ENCODE measurements around the gene ATG4B. TPM values are rescaled to one million over a fixed set of nuclear protein-coding genes. Genes with fewer than 3 reads are reported as not detected.
"Not testable (repeated sequence)": the region's sequence is repeated elsewhere in the genome, so short reads cannot be mapped to it uniquely, and the experiment has no call there.

Gene ATG4B
- total and polyA plus RNA-seq, 10 donors, result 31.1 to 114 (median 87.7) TPM

DNA sequence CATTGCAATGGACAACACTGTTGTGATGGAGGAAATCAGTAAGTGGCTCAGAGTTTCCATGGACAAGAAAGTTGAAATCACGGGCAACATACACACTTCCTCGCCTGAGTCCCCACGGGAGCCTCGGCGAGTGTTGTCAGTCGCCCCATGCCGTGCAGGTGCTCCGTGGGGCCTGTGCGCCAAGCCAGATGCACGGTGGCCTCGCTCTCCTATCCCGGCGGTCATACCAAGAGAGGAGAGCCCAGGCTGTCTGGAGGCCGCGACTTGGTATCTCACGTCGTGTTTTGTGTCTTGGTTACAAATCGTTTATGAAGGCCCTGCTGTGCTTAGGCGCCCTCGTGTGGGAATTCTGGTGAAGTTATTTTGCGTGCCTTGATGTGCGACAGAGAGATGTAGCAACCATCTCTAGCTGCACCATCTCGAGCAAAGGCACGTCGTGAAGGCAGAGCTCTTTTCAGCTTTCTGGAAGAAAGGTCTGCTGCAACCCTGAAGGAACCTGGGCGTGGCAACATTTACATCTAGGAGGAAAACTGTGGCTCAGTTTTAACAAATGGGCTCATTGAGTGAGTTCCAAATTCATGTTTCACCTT, 21.8 kb downstream of the ATG4B start:
- WGBS, 5 donors, result 68 to 77% (median 72%) methylated on average over 14 to 26 of the region's 26 CpGs
- Histone ChIP-seq H3K36me3 (peaks cover 6 to 95% (median 65%) of the 10 kb centered on the region in 6 donors), H3K4me1 (no peaks in the 10 kb centered on the region), H3K9me3 (no peaks in the 10 kb centered on the region), H3K27ac (no peak overlapping the region), H3K4me3 (no peak overlapping the region), H3K27me3 (replicated peaks in 1 of 7) (no peaks in the 10 kb centered on the region)
- TF ChIP-seq POLR2A (IDR thresholded peaks at IDR 0.05), result no peak
- TF ChIP-seq POLR2AphosphoS5 (IDR thresholded peaks at IDR 0.05), result peak in 2 of 3 donors; percentile 15 to 59
- TF ChIP-seq, protein P1, sequence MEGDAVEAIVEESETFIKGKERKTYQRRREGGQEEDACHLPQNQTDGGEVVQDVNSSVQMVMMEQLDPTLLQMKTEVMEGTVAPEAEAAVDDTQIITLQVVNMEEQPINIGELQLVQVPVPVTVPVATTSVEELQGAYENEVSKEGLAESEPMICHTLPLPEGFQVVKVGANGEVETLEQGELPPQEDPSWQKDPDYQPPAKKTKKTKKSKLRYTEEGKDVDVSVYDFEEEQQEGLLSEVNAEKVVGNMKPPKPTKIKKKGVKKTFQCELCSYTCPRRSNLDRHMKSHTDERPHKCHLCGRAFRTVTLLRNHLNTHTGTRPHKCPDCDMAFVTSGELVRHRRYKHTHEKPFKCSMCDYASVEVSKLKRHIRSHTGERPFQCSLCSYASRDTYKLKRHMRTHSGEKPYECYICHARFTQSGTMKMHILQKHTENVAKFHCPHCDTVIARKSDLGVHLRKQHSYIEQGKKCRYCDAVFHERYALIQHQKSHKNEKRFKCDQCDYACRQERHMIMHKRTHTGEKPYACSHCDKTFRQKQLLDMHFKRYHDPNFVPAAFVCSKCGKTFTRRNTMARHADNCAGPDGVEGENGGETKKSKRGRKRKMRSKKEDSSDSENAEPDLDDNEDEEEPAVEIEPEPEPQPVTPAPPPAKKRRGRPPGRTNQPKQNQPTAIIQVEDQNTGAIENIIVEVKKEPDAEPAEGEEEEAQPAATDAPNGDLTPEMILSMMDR (IDR thresholded peaks at IDR 0.05 in 8 of 11, conservative IDR thresholded peaks at IDR 0.05 in 3 of 11), result peak in 7 of 11 experiments; percentile 17 to 51 (median 34)
- no peak for DNase-seq
- intact Hi-C loops (cut with DNase I; ENCODE audit: low total_unique reads), result no loop called here

DNA sequence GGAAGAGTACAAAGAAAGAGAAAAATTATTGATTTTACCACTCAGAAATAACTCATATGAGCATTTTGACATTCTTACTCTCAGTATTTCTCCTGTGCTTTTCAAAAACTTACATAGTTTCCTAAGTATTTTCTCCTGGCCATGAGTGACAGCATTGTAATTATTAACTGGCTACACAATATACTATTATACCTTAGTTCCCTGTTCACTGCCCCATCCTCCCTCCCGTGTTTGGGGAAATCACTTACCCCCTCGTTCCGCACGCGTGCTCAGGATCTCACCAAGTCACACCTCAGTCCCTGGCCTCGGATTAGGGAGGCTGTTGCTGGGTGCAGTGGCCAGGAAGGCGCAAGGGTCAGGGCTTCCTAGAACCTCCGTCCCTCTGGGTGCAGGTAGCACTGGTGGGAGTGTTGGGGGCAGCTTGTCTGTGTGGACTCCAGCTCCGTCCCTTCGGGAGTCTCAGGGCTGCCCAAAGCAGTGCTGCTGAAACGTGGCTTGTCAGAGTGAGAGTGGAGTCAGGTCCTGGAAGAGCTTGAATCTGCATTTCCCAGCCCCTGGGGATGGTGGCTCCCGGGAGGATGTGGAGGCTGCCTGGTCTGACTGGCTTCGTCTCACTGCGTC, 23.2 kb downstream of the ATG4B start:
- H3K36me3 ChIP-seq, result peaks cover 0 to 82% (median 50%) of the 10 kb centered on the region in 6 donors
- no peaks in the 10 kb centered on the region for H3K27me3 ChIP-seq (replicated peaks in 1 of 7)
- no peak for DNase-seq
- WGBS, 5 donors, result 95 to 98% (median 95%) methylated on average over 14 of the region's 14 CpGs
- no peak overlapping the region for H3K4me3 ChIP-seq
- no peaks in the 10 kb centered on the region for H3K9me3 ChIP-seq
- no peak overlapping the region for H3K27ac ChIP-seq
- H3K4me1 ChIP-seq, result no peaks in the 10 kb centered on the region
- TF ChIP-seq POLR2A (IDR thresholded peaks at IDR 0.05), result no peak
- peak in 1 of 3 donors; percentile 12 for TF ChIP-seq POLR2AphosphoS5 (IDR thresholded peaks at IDR 0.05)
- intact Hi-C loops (cut with DNase I; ENCODE audit: low total_unique reads), result no loop called here

DNA sequence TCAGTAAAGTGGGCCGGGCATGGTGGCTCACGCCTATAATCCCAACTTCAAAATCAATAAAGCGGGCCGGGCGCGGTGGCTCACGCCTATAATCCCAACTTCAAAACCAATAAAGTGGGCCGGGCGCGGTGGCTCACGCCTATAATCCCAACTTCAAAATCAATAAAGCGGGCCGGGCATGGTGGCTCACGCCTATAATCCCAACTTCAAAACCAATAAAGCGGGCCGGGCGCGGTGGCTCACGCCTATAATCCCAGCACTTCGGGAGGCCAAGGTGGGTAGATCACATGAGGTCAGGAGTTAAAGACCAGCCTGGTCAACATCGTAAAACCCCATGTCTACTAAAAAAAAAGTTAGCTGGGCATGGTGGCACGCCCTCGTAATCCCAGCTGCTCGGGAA, 25.2 kb downstream of the ATG4B start:
- H3K36me3 ChIP-seq, result peaks cover 0 to 82% (median 51%) of the 10 kb centered on the region in 6 donors
- H3K4me3 ChIP-seq; DNase-seq; intact Hi-C loops (cut with DNase I; ENCODE audit: low total_unique reads); H3K27me3 ChIP-seq (replicated peaks in 1 of 7); H3K4me1 ChIP-seq; H3K27ac ChIP-seq; H3K9me3 ChIP-seq: not testable (repeated sequence)
- 91 to 98% (median 94%) methylated on average over 24 of the region's 24 CpGs for WGBS, 5 donors

DNA sequence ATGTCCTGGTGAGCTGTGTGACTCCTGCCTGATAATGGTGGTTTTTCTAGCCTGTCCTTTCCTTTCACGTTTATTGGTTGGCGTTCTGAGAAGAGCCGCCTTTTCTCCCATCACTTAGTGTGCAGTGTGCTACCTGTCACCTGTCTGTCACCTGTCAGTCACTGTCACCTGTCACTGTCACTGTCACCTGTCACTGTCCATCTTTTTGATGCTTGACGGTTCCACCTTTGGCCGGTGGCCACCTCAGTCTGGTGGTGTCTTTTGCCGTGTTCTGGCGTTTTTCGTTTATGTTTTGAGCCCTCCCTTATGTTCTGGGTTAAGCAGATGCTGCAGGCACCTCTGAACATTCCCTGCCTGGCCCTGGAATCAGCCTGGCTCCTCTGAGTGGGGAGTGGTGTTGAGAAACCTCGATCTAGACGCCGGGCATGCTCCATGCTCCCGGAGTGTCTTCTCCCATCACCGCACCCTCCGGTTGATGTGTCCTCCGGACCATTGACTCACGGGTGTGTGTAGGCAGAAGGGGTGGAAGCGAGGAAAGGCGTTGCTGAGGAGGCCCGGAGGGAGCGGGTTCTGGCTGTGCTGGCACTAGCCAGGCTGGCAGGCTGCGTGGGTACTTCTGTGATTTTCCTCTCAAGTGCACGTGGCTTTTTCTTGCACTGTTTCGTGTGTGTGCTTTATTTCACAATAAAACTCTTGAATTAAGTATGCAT, 28.4 kb downstream of the ATG4B start:
- no peak for DNase-seq
- Histone ChIP-seq H3K4me3 (no peak overlapping the region), H3K9me3 (no peaks in the 10 kb centered on the region), H3K27me3 (replicated peaks in 1 of 7) (no peaks in the 10 kb centered on the region), H3K27ac (no peak overlapping the region), H3K4me1 (no peaks in the 10 kb centered on the region), H3K36me3 (peaks cover 3 to 82% (median 55%) of the 10 kb centered on the region in 6 donors)
- WGBS, 5 donors, result 89 to 93% (median 92%) methylated on average over 23 of the region's 23 CpGs
- intact Hi-C loops (cut with DNase I; ENCODE audit: low total_unique reads), result no loop called here
- TF ChIP-seq, protein P1 (IDR thresholded peaks at IDR 0.05 in 8 of 11, conservative IDR thresholded peaks at IDR 0.05 in 3 of 11), result no peak
- TF ChIP-seq POLR2A (IDR thresholded peaks at IDR 0.05) (no peak), POLR2AphosphoS5 (IDR thresholded peaks at IDR 0.05) (no peak)
